ENCODE results near the gene PDYN. TPM values are rescaled to one million over a fixed set of nuclear protein-coding genes. Genes with fewer than 3 reads are reported as not detected.
"Not testable (repeated sequence)": the region's sequence is repeated elsewhere in the genome, so short reads cannot be mapped to it uniquely, and the experiment has no call there.

Gene PDYN
- not detected for total RNA-seq

GRCh38 chr20:1993986-1994385 is at the start of gene PDYN:
PDYN (minus strand) TSS chr20:1994058; CDS start chr20:1983084, 10,974 bp downstream.
- DNase-seq (ENCODE audit: low spot score) = no peak
- TF ChIP-seq CTCF (IDR thresholded peaks at IDR 0.05) = no peak
- no peak for ATAC-seq (ENCODE audit: low FRiP score)

- ATAC-seq (ENCODE audit: low FRiP score) (no peak), DNase-seq (ENCODE audit: low spot score) (no peak)
- no peak for TF ChIP-seq CTCF (IDR thresholded peaks at IDR 0.05)
Measured at GRCh38 chr20:2042400-2042799, 48.5 kb upstream of the PDYN start.

- ATAC-seq (ENCODE audit: low FRiP score) = no peak
- DNase-seq (ENCODE audit: low spot score) = no peak
- TF ChIP-seq CTCF (IDR thresholded peaks at IDR 0.05) = no peak
Measured at GRCh38 chr20:2038161-2038560, 44.3 kb upstream of the PDYN start.

- no peak for TF ChIP-seq CTCF (IDR thresholded peaks at IDR 0.05)
- ATAC-seq (ENCODE audit: low FRiP score) (no peak), DNase-seq (ENCODE audit: low spot score) (no peak)
Measured at GRCh38 chr20:2037296-2037914, 43.5 kb upstream of the PDYN start.

GRCh38 chr20:2036357-2036756 is 42.5 kb upstream of the PDYN start:
- not testable (repeated sequence) for ATAC-seq (ENCODE audit: low FRiP score); DNase-seq (ENCODE audit: low spot score)

- no peak for DNase-seq (ENCODE audit: low spot score)
- TF ChIP-seq CTCF (IDR thresholded peaks at IDR 0.05) = no peak
- no peak for ATAC-seq (ENCODE audit: low FRiP score)
Measured at GRCh38 chr20:2032168-2032567, 38.3 kb upstream of the PDYN start.

GRCh38 chr20:2026514-2026913 is 32.7 kb upstream of the PDYN start:
- no peak for ATAC-seq (ENCODE audit: low FRiP score)

More at GRCh38 chr20:2026514-2026913, 32.7 kb upstream of the PDYN start:
- no peak for DNase-seq (ENCODE audit: low spot score)
- no peak for TF ChIP-seq CTCF (IDR thresholded peaks at IDR 0.05)

Data from omental fat pad (tissue), 4 donors.